Upper lobe of left lung (tissue), 6 donors: Measurements from ENCODE around the gene CSF3. TPM values are rescaled to one million over a fixed set of nuclear protein-coding genes. Genes with fewer than 3 reads are reported as not detected.

Experiments
- ATAC-seq, 2 donors: fragments of 200-7000 bp; cut with Tn5 transposase; one replicate each; pipeline ENCODE4 v1.9.1; 2022; ENCODE audit warnings: mild to moderate bottlenecking in 2 of 2, moderate library complexity in 2 of 2; ENCODE audit not compliant: low FRiP score in 2 of 2
- DNase-seq, 2 donors: peaks; one replicate each; pipeline ENCODE4 v3.0.0-alpha.2; 2019 to 2020
- H3K27ac ChIP-seq, 4 donors: fragments of 200-600 bp; sonication (generic); one replicate each; pipeline ENCODE4 v1.5.1; 2016 to 2019
- H3K27me3 ChIP-seq, 4 donors: fragments of 200-600 bp; sonication (generic); one replicate each; pipeline ENCODE4 v1.5.1; 2017 to 2019
- H3K36me3 ChIP-seq, 4 donors: fragments of 200-600 bp; sonication (generic); one replicate each; pipeline ENCODE4 v1.5.1; 2016 to 2019
- H3K4me1 ChIP-seq, 4 donors: fragments of 200-600 bp; sonication (generic); one replicate each; pipeline ENCODE4 v1.5.1; 2018 to 2019
- H3K4me3 ChIP-seq, 4 donors: fragments of 200-600 bp; sonication (generic); one replicate each; pipeline ENCODE4 v1.5.1; 2017 to 2019; ENCODE audit warnings: mild to moderate bottlenecking in 2 of 4, moderate library complexity in 1 of 4
- H3K9me3 ChIP-seq, 4 donors: fragments of 200-600 bp; sonication (generic); one replicate each; pipeline ENCODE4 v1.5.1; 2018 to 2019
- CTCF ChIP-seq, 6 experiments: fragments of 450-650 bp in 4 of 6; fragments of 200-600 bp in 2 of 6; sonication (generic) in 2 of 6; IDR thresholded peaks; one replicate each; pipeline ENCODE4 v1.5.1; 2016 to 2019; ENCODE audit warnings: antibody characterized with exemption in 6 of 6
- EP300 ChIP-seq, 4 donors: sonication (generic); formaldehyde crosslinking; IDR thresholded peaks; one replicate each; pipeline ENCODE4 v1.5.1; 2017; ENCODE audit warnings: antibody characterized with exemption in 4 of 4, control low read depth in 2 of 4
- POLR2A ChIP-seq, 4 donors: fragments of 450-650 bp; IDR thresholded peaks; one replicate each; pipeline ENCODE4 v1.5.1; 2016 to 2017; ENCODE audit warnings: antibody characterized with exemption in 4 of 4, mild to moderate bottlenecking in 2 of 4
- POLR2AphosphoS5 ChIP-seq, 2 donors: sonication (generic); formaldehyde crosslinking; IDR thresholded peaks; one replicate each; pipeline ENCODE4 v1.5.1; 2017; ENCODE audit warnings: antibody characterized with exemption in 2 of 2
- WGBS, 2 donors: methylation state at CpG; one replicate each; pipeline ENCODE4 v1.1.5; 2017 to 2018; 5-methylcytosine and 5-hydroxymethylcytosine counted together
- total RNA-seq, 6 donors: library from RNA; depleted of rRNA in 4 of 6; stranded (reverse); fragments of >200 nt in 4 of 6; gene quantifications; one replicate each; pipeline versions ENCODE4 v1.1.0 to v1.2.1, GENCODE V29; 2016 to 2021
- donor health status: DM: no; HTN: no; CAD: no; lungs with moderate emphysema.
- donor health status: DM: no; HTN: yes; CAD: no; lungs with severe emphysema.

The CSF3 gene
- total RNA-seq, 6 donors from 2014 or later: 1.6 to 14.4 (median 2.7) TPM

GRCh38 chr17:40023590-40024292 is 8.5 kb downstream of the CSF3 start:
- peaks cover 9 to 72% (median 39%) of the 10 kb centered on the region in 4 donors for H3K36me3 ChIP-seq
- H3K27me3 ChIP-seq: no peaks in the 10 kb centered on the region
- WGBS, 2 donors: 38 to 49% methylated on average over 10 of the region's 10 CpGs
- H3K4me3 ChIP-seq: peak overlapping the region in 1 of 4 donors; percentile 20
- TF ChIP-seq EP300 (IDR thresholded peaks at IDR 0.05) (peak; percentile 23 to 97 (median 54)), POLR2AphosphoS5 (IDR thresholded peaks at IDR 0.05) (peak; percentile 67 to 87), CTCF (IDR thresholded peaks at IDR 0.05) (no peak)
- peak in 1 of 2 donors; percentile 87 for DNase-seq
- H3K4me1 ChIP-seq: peaks cover 74 to 85% (median 77%) of the 10 kb centered on the region in 4 donors
- H3K27ac ChIP-seq: peak overlapping the region; percentile 69 to 83 (median 79)
- peak; percentile 2 to 70 for ATAC-seq
- H3K9me3 ChIP-seq: no peaks in the 10 kb centered on the region

GRCh38 chr17:40024901-40025300 is 9.7 kb downstream of the CSF3 start:
- Histone ChIP-seq H3K4me1 (peaks cover 65 to 73% (median 68%) of the 10 kb centered on the region in 4 donors), H3K27ac (peak overlapping the region in 3 of 4 donors; percentile 78 to 83 (median 80)), H3K27me3 (no peaks in the 10 kb centered on the region), H3K36me3 (peaks cover 15 to 75% (median 44%) of the 10 kb centered on the region in 4 donors), H3K4me3 (no peak overlapping the region), H3K9me3 (no peaks in the 10 kb centered on the region)
- TF ChIP-seq EP300 (IDR thresholded peaks at IDR 0.05) (no peak), POLR2A (IDR thresholded peaks at IDR 0.05) (no peak), POLR2AphosphoS5 (IDR thresholded peaks at IDR 0.05) (no peak), CTCF (IDR thresholded peaks at IDR 0.05) (no peak)
- WGBS, 2 donors: 81 to 85% methylated on average over 8 of the region's 8 CpGs
- ATAC-seq (no peak), DNase-seq (no peak)

GRCh38 chr17:40025559-40025958 is 10.3 kb downstream of the CSF3 start:
- TF ChIP-seq POLR2AphosphoS5 (IDR thresholded peaks at IDR 0.05) (no peak), EP300 (IDR thresholded peaks at IDR 0.05) (peak in 2 of 4 donors; percentile 31 to 60), CTCF (IDR thresholded peaks at IDR 0.05) (no peak)
- Histone ChIP-seq H3K27ac (peak overlapping the region; percentile 26 to 83 (median 79)), H3K9me3 (no peaks in the 10 kb centered on the region), H3K27me3 (no peaks in the 10 kb centered on the region), H3K4me3 (no peak overlapping the region), H3K4me1 (peaks cover 62 to 66% (median 63%) of the 10 kb centered on the region in 4 donors), H3K36me3 (peaks cover 17 to 75% (median 44%) of the 10 kb centered on the region in 4 donors)
- 62 to 70% methylated on average over 2 of the region's 2 CpGs for WGBS, 2 donors
- DNase-seq (peak in 1 of 2 donors; percentile 77), ATAC-seq (no peak)

- WGBS, 2 donors: 55 to 69% methylated on average over 19 to 22 of the region's 22 CpGs
- DNase-seq: no peak
- no peak overlapping the region for H3K4me3 ChIP-seq
- peaks cover 56 to 60% (median 57%) of the 10 kb centered on the region in 4 donors for H3K4me1 ChIP-seq
- no peak for TF ChIP-seq CTCF (IDR thresholded peaks at IDR 0.05)
- no peaks in the 10 kb centered on the region for H3K9me3 ChIP-seq
- no peaks in the 10 kb centered on the region for H3K27me3 ChIP-seq
- no peak for ATAC-seq
- peaks cover 17 to 76% (median 49%) of the 10 kb centered on the region in 4 donors for H3K36me3 ChIP-seq
- H3K27ac ChIP-seq: peak overlapping the region; percentile 26 to 83 (median 79)
Observed at GRCh38 chr17:40025991-40026815, 11.0 kb downstream of the CSF3 start.
